ENCODE results near the gene KIRREL3.

The KIRREL3 gene

DNA sequence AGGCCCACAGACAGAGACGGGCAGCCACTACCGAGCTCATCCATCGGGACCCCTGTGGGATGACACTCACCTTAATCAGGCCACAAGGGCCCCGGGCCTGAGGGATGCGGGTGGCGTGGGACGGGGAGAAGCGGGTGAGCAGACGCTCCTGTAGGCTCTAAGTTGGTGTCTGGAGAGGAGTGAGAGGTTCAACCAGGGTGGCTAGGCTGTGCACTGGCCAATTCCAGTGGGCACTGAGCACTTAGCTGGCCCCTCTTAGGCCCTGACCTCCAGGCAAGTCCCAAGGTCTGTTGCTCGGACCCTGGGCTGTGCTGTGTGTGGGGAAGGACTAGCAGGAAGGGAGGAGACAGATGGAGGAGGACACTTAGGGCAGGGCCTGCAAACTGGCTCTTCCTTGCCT, 505.7 kb downstream of the KIRREL3 start:
- TF ChIP-seq CTCF (IDR thresholded peaks at IDR 0.05; ENCODE audit: extremely low read depth, insufficient read depth, missing control alignments), result no peak
- in situ Hi-C loops (cut with MboI; ENCODE audit: low pct_unique_long_range_greater_than_20kb, low sequenced_read_pairs, unreplicated experiment), result no loop called here
- DNase-seq (ENCODE audit: low spot score), result no peak

DNA sequence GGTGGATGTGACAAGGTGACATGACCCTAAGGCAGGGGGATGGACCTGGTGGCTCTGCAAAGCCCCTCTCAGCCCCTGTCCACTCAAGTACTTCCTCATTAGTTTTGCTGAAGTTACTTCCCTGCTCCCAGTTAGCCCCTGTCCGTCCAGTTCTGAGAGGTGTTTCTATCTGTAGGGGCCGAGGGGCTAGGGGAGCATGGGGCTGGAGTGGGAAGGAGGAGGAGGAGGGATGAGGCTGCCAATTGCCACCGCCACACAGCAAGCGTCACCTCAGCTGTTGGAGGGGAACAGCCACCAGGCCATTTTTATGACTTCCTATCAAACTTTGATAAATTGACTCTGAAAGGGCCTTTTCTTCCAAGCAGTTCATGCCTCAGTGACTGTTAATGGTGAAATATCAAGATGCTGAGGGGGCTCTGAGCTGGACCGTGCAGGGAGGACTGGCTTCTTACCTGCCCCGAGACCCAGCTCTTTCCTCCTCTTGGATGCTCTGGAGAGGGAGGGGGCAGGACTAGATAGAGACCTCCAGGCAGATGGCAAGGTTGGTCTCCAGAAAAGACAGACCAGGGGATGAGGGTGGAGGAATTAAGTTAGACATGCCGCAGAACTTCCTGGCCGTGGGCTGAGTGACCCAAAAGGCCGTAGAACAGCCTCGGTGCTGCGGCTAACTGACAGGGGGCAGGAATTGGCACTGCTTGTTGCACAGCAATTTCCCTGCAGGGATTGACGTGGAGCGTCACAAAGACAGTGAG, 508.1 kb downstream of the KIRREL3 start:
- in situ Hi-C loops (cut with MboI; ENCODE audit: low pct_unique_long_range_greater_than_20kb, low sequenced_read_pairs, unreplicated experiment), result no loop called here
- no peak for TF ChIP-seq CTCF (IDR thresholded peaks at IDR 0.05; ENCODE audit: extremely low read depth, insufficient read depth, missing control alignments)
- DNase-seq (ENCODE audit: low spot score), result no peak

- in situ Hi-C loops (cut with MboI; ENCODE audit: low pct_unique_long_range_greater_than_20kb, low sequenced_read_pairs, unreplicated experiment), result no loop called here
- DNase-seq (ENCODE audit: low spot score), result no peak
- no peak for TF ChIP-seq CTCF (IDR thresholded peaks at IDR 0.05; ENCODE audit: extremely low read depth, insufficient read depth, missing control alignments)
These were observed 509.5 kb downstream of the KIRREL3 start for GRCh38 chr11:126491092-126491491.

DNA sequence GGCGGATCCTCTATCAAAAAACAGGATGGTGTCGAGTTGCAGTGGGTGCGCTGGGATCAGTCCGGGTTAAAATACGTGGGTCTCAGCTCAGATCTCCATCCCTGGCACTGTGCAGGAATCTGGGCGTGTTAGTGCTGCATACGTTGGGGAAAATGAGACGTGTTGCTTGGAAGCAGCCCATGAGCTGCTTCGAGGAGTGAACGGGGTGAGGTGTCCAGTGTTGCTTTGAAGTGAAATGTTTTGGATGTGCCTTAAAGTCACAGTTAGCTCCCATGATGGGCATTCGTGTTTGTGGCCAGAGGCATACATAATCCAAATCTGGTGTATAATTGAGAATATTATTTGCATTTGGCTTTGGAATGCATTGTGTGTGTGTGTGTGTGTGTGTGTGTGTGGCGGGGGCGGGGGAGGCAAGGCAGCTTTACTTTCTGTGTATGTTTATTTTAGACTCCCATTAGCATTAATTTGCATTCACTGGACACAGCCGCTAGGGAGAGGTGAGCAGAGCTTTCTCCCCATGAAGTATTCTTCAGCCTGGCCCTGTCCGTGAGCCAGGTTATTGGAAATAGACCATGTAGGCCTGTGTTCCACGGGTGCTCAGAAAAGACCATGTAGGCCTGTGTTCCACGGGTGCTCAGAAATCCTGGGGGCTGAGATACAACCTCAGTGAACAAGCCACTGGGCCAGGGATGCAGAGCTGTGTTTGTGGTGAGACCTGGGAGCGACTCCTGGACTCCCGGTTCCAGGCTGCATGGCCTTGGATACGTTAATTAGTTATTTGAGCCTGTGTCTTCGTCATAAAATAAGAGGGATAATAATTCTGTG, 510.5 kb downstream of the KIRREL3 start:
- TF ChIP-seq CTCF (IDR thresholded peaks at IDR 0.05; ENCODE audit: extremely low read depth, insufficient read depth, missing control alignments), result no peak
- in situ Hi-C loops (cut with MboI; ENCODE audit: low pct_unique_long_range_greater_than_20kb, low sequenced_read_pairs, unreplicated experiment), result no loop called here
- no peak for DNase-seq (ENCODE audit: low spot score)

DNA sequence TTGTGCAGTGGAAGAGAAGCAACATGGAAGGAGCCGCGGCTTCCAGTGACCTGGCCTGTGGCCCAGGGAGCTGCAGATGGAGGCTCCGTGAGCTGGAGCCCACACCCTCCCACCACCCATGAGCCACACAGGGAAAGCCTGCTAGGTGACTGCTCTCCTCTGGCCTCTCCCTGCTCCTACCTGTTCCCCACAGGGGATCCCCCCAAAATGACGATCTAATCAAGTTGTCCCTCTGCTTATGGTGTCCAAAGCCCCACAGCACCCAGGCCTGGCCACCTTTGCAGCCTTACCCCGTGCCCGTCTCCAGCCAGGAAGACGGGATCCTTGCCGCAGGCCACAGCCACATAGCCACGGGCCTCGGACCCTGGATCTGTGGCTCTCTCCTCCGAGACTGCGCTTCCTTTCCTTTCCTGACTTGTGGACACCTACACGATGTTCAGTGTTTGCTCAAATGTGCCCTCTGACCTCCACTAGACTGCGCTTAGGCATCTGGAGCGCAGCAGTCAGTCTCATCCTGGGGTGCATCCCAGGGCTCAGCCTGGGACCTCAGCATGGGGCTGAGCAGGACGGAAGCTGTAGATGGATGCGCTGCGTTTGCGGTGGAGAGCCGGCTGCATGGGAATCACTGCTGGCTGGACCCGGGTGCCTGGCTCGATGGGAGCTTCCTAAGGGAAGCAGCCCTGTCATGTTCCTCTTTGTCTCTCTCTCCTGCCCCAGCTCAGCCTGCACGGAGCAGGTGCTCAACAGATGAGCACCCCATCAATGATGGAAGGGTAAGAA, 511.8 kb downstream of the KIRREL3 start:
- TF ChIP-seq CTCF (IDR thresholded peaks at IDR 0.05; ENCODE audit: extremely low read depth, insufficient read depth, missing control alignments), result no peak
- in situ Hi-C loops (cut with MboI; ENCODE audit: low pct_unique_long_range_greater_than_20kb, low sequenced_read_pairs, unreplicated experiment), result no loop called here

DNA sequence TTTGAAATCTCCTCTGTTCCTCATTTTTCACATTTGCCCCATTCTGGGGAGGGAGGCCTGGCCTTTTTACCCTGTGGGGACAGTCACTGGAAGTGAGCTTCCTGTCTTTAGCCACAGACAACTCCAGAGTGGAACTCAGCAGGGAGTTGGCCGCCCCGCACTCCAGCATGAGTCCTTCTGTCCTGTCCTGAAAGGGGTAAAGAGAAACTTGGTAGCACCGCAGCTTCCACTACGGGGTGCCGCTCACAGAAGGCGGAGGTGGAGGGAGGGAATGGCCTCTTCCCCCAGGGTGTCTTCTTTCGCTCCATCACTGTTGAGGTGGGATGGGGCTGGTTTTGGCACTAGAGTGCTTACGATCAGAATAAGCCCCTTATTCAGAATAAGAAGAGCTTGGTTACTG, 512.9 kb downstream of the KIRREL3 start:
- in situ Hi-C loops (cut with MboI; ENCODE audit: low pct_unique_long_range_greater_than_20kb, low sequenced_read_pairs, unreplicated experiment), result no loop called here
- no peak for TF ChIP-seq CTCF (IDR thresholded peaks at IDR 0.05; ENCODE audit: extremely low read depth, insufficient read depth, missing control alignments)
- DNase-seq (ENCODE audit: low spot score), result no peak

More for the DNA sequence above, 511.8 kb downstream of the KIRREL3 start:
- no peak for DNase-seq (ENCODE audit: low spot score)

Data from GM13977 (cell line).